ENCODE data around the gene XRCC2.
"Not testable (repeated sequence)": the region's sequence is repeated elsewhere in the genome, so short reads cannot be mapped to it uniquely, and the experiment has no call there.

XRCC2 gene

GRCh38 chr7:152675759-152676636 lies at the start of gene XRCC2:
Gene XRCC2 (minus strand): TSS chr7:152676141. CDS start chr7:152676079, 62 bp downstream.
- peak; percentile 99 for DNase-seq (ENCODE audit: low spot score)

- no peak for DNase-seq (ENCODE audit: low spot score)
Measured at GRCh38 chr7:152723364-152723763, 47.4 kb upstream of the XRCC2 start.

GRCh38 chr7:152712412-152713042 lies 36.6 kb upstream of the XRCC2 start:
- not testable (repeated sequence) for DNase-seq (ENCODE audit: low spot score)

GRCh38 chr7:152711444-152711944 lies 35.6 kb upstream of the XRCC2 start:
- DNase-seq (ENCODE audit: low spot score) = no peak

GRCh38 chr7:152710153-152710442 lies 34.2 kb upstream of the XRCC2 start:
- DNase-seq (ENCODE audit: low spot score) = no peak

- no peak for DNase-seq (ENCODE audit: low spot score)
Measured at GRCh38 chr7:152709287-152710152, 33.6 kb upstream of the XRCC2 start.

GRCh38 chr7:152704796-152705384 lies 28.9 kb upstream of the XRCC2 start:
- DNase-seq (ENCODE audit: low spot score) = no peak

- DNase-seq (ENCODE audit: low spot score) = no peak
Measured at GRCh38 chr7:152699079-152699478, 23.1 kb upstream of the XRCC2 start.

GRCh38 chr7:152697268-152697974 lies 21.5 kb upstream of the XRCC2 start:
- DNase-seq (ENCODE audit: low spot score) = not testable (repeated sequence)

- not testable (repeated sequence) for DNase-seq (ENCODE audit: low spot score)
Measured at GRCh38 chr7:152692196-152692595, 16.3 kb upstream of the XRCC2 start.

GRCh38 chr7:152683297-152683696 lies 7.4 kb upstream of the XRCC2 start:
- no peak for DNase-seq (ENCODE audit: low spot score)

GRCh38 chr7:152677808-152678670 lies 2.1 kb upstream of the XRCC2 start:
- DNase-seq (ENCODE audit: low spot score) = no peak

- DNase-seq (ENCODE audit: low spot score) = peak; percentile 19
Measured at GRCh38 chr7:152674860-152675758, 832 bp downstream of the XRCC2 start.

- no peak for DNase-seq (ENCODE audit: low spot score)
Measured at GRCh38 chr7:152673897-152674296, 2.0 kb downstream of the XRCC2 start.

GRCh38 chr7:152672626-152673025 lies 3.3 kb downstream of the XRCC2 start:
- no peak for DNase-seq (ENCODE audit: low spot score)

- no peak for DNase-seq (ENCODE audit: low spot score)
Measured at GRCh38 chr7:152669758-152670157, 6.2 kb downstream of the XRCC2 start.

GRCh38 chr7:152668975-152669374 lies 7.0 kb downstream of the XRCC2 start:
- no peak for DNase-seq (ENCODE audit: low spot score)

GRCh38 chr7:152667958-152668357 lies 8.0 kb downstream of the XRCC2 start:
- no peak for DNase-seq (ENCODE audit: low spot score)

GRCh38 chr7:152666078-152666477 lies 9.9 kb downstream of the XRCC2 start:
- DNase-seq (ENCODE audit: low spot score) = no peak

Data from hepatic stellate cell (primary cell).